ENCODE measurements around the gene USP34. TPM values are rescaled to one million over a fixed set of nuclear protein-coding genes. Genes with fewer than 3 reads are reported as not detected.

USP34 gene
- total and polyA plus RNA-seq, 2 experiments from 2014 or later, result 36.8 to 125 TPM

DNA sequence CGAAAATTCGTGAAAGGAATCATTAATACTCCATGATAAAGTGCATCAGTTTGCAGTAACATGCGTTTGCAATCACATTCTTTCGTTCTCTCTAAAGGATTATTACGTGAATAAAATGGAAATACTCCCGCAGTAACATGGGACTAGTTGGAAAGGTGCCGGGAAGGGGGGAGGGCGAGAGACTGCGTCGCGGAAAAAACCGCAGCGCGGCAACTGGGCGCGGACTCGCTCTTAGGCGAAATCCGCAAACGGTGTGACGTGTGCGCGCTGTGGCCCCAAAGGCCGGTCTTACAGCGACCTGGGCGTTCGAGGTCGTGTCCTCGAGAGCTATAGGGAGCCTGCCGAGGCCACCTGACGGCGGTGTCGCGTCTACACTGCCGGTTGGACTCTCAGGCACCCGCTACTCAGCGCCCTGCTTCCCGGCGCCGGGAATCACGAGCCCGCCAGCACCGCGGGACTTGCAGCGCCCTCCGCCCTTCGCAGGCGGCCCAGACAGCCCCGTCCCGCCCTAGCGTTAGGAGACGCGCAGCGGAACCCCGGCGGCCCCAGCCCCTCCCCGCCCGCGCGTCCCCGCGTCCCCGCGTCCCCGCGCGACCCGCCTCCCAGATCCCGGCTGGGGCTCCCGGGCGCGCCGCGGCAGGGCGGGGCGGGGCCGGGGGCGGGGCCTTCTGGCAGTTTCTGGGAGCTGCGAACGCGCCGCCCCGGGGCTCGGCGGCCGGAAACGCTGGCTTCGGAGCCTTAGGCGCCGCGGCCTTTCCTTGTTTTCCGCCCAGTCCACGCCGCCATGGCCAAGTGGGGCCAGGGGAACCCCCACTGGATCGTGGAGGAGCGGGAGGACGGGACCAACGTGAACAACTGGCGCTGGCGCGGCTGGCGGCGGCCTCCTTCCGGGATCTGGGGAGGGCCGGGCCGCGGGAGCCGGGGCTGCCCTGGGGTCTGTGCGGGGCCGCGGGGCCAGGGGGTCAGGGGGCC is 293.8 kb downstream of the USP34 start:
- peak overlapping the region; percentile 96 for H3K4me3 ChIP-seq
- H4K20me1 ChIP-seq (ENCODE audit: insufficient read depth, poor library complexity, severe bottlenecking), result peaks cover 6% of the 10 kb centered on the region
- WGBS (ENCODE audit: low lambda C conversion rate, missing lambda C conversion rate), result 2% methylated on average over 73 of the region's 111 CpGs
- peaks cover 45% of the 10 kb centered on the region for H3K4me1 ChIP-seq (ENCODE audit: insufficient read depth)
- TF ChIP-seq, protein P1, sequence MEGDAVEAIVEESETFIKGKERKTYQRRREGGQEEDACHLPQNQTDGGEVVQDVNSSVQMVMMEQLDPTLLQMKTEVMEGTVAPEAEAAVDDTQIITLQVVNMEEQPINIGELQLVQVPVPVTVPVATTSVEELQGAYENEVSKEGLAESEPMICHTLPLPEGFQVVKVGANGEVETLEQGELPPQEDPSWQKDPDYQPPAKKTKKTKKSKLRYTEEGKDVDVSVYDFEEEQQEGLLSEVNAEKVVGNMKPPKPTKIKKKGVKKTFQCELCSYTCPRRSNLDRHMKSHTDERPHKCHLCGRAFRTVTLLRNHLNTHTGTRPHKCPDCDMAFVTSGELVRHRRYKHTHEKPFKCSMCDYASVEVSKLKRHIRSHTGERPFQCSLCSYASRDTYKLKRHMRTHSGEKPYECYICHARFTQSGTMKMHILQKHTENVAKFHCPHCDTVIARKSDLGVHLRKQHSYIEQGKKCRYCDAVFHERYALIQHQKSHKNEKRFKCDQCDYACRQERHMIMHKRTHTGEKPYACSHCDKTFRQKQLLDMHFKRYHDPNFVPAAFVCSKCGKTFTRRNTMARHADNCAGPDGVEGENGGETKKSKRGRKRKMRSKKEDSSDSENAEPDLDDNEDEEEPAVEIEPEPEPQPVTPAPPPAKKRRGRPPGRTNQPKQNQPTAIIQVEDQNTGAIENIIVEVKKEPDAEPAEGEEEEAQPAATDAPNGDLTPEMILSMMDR (IDR thresholded peaks at IDR 0.05; ENCODE audit: poor library complexity), result no peak
- no peak for TF ChIP-seq EZH2phosphoT487 (IDR thresholded peaks at IDR 0.05; ENCODE audit: low read depth, severe bottlenecking, unreplicated experiment)
- TF ChIP-seq EZH2 (IDR thresholded peaks at IDR 0.05; ENCODE audit: borderline replicate concordance), result no peak
- H3K27ac ChIP-seq, result peak overlapping the region; percentile 99
- peaks cover 43% of the 10 kb centered on the region for H3K79me2 ChIP-seq
- H2AFZ ChIP-seq, result peak overlapping the region; percentile 100
- H3K4me2 ChIP-seq, result peak overlapping the region; percentile 95
- no peaks in the 10 kb centered on the region for H3K27me3 ChIP-seq
- no peaks in the 10 kb centered on the region for H3K36me3 ChIP-seq (replicated peaks; ENCODE audit: insufficient read depth, low read depth)
- no peaks in the 10 kb centered on the region for H3K9me2 ChIP-seq (replicated peaks; ENCODE audit: insufficient read depth)
- DNase-seq (ENCODE audit: low spot score), result peak; percentile 97
- no peaks in the 10 kb centered on the region for H3K9me3 ChIP-seq (ENCODE audit: low read depth)

GRCh38 chr2:61175036-61175435 is 295.9 kb downstream of the USP34 start:
- peaks cover 27% of the 10 kb centered on the region for H3K4me1 ChIP-seq (ENCODE audit: insufficient read depth)
- H3K9me2 ChIP-seq (replicated peaks; ENCODE audit: insufficient read depth), result no peaks in the 10 kb centered on the region
- H2AFZ ChIP-seq, result no peak overlapping the region
- no peak overlapping the region for H3K27ac ChIP-seq
- H3K79me2 ChIP-seq, result peaks cover 24% of the 10 kb centered on the region
- H3K27me3 ChIP-seq, result no peaks in the 10 kb centered on the region
- H3K36me3 ChIP-seq (replicated peaks; ENCODE audit: insufficient read depth, low read depth), result no peaks in the 10 kb centered on the region
- H3K4me2 ChIP-seq, result no peak overlapping the region
- no peak for DNase-seq (ENCODE audit: low spot score)
- no peak for TF ChIP-seq EZH2phosphoT487 (IDR thresholded peaks at IDR 0.05; ENCODE audit: low read depth, severe bottlenecking, unreplicated experiment)
- TF ChIP-seq, protein P1 (IDR thresholded peaks at IDR 0.05; ENCODE audit: poor library complexity), result no peak
- 93% methylated on average over 8 of the region's 8 CpGs for WGBS (ENCODE audit: low lambda C conversion rate, missing lambda C conversion rate)
- H3K4me3 ChIP-seq, result no peak overlapping the region
- no peaks in the 10 kb centered on the region for H3K9me3 ChIP-seq (ENCODE audit: low read depth)
- H4K20me1 ChIP-seq (ENCODE audit: insufficient read depth, poor library complexity, severe bottlenecking), result peaks cover 6% of the 10 kb centered on the region

GRCh38 chr2:61173116-61173515 is 297.8 kb downstream of the USP34 start:
- no peak overlapping the region for H3K27ac ChIP-seq
- H3K4me2 ChIP-seq, result no peak overlapping the region
- no peak overlapping the region for H2AFZ ChIP-seq
- no peaks in the 10 kb centered on the region for H3K9me3 ChIP-seq (ENCODE audit: low read depth)
- H3K9me2 ChIP-seq (replicated peaks; ENCODE audit: insufficient read depth), result no peaks in the 10 kb centered on the region
- H3K36me3 ChIP-seq (replicated peaks; ENCODE audit: insufficient read depth, low read depth), result no peaks in the 10 kb centered on the region
- H3K27me3 ChIP-seq, result no peaks in the 10 kb centered on the region
- no peak overlapping the region for H3K4me3 ChIP-seq
- DNase-seq (ENCODE audit: low spot score), result no peak
- H4K20me1 ChIP-seq (ENCODE audit: insufficient read depth, poor library complexity, severe bottlenecking), result no peaks in the 10 kb centered on the region
- 89% methylated on average over 4 of the region's 4 CpGs for WGBS (ENCODE audit: low lambda C conversion rate, missing lambda C conversion rate)
- peaks cover 8% of the 10 kb centered on the region for H3K4me1 ChIP-seq (ENCODE audit: insufficient read depth)
- peaks cover 10% of the 10 kb centered on the region for H3K79me2 ChIP-seq
- TF ChIP-seq EZH2phosphoT487 (IDR thresholded peaks at IDR 0.05; ENCODE audit: low read depth, severe bottlenecking, unreplicated experiment), result no peak
- no peak for TF ChIP-seq EZH2 (IDR thresholded peaks at IDR 0.05; ENCODE audit: borderline replicate concordance)
- TF ChIP-seq, protein P1 (IDR thresholded peaks at IDR 0.05; ENCODE audit: poor library complexity), result no peak

All from hepatocyte (in vitro differentiated cells).